ENCODE results near the gene OR4D2. TPM values are rescaled to one million over a fixed set of nuclear protein-coding genes. Genes with fewer than 3 reads are reported as not detected.

Gene OR4D2
- polyA plus RNA-seq (2013, experiment 1 of 2) = not detected
- not detected for polyA plus RNA-seq (2013, experiment 2 of 2)

GRCh38 chr17:58166682-58167081, at the start of gene OR4D2:
Gene OR4D2, plus strand, starts transcription at chr17:58166982. Its CDS starts 2,674 bp downstream, at chr17:58169656.
- Histone ChIP-seq H4K5ac (ENCODE audit: low read length) (no peak within 1 kb of the TSS), H3K79me1 (ENCODE audit: low read length) (no peaks in the 10 kb centered on the region), H3K4me1 (ENCODE audit: control insufficient read depth, low read depth, low read length) (no peaks in the 10 kb centered on the region), H4K8ac (ENCODE audit: low read depth, low read length) (no peak within 1 kb of the TSS), H2BK15ac (replicated peaks; ENCODE audit: low read depth) (no peak within 1 kb of the TSS), H2AK5ac (ENCODE audit: low read length) (no peak within 1 kb of the TSS), H3K4me3 (ENCODE audit: low read length) (no peak within 1 kb of the TSS), H2BK5ac (ENCODE audit: low read length) (no peak within 1 kb of the TSS), H3K23ac (ENCODE audit: low read length) (no peak within 1 kb of the TSS), H3K27me3 (ENCODE audit: insufficient read depth, low read length, poor library complexity) (no peaks in the 10 kb centered on the region), H3K36me3 (ENCODE audit: control insufficient read depth, insufficient read depth, low read length) (no peaks in the 10 kb centered on the region), H3K79me2 (ENCODE audit: control insufficient read depth, insufficient read depth, low read length) (no peaks in the 10 kb centered on the region), H3K4ac (ENCODE audit: low read depth, low read length) (no peak within 1 kb of the TSS), H3K18ac (ENCODE audit: low read length) (no peak within 1 kb of the TSS), H3K27ac (ENCODE audit: low read depth, low read length) (no peak within 1 kb of the TSS), H3K56ac (ENCODE audit: low read length) (no peak within 1 kb of the TSS), H3K4me2 (ENCODE audit: low read length) (no peak within 1 kb of the TSS), H2BK120ac (ENCODE audit: low read depth, low read length) (no peak within 1 kb of the TSS), H3K9ac (ENCODE audit: low read length) (no peak within 1 kb of the TSS)
- no peak for DNase-seq
- no CpG with 5 or more reads among the region's 6 CpGs for WGBS (ENCODE audit: extremely low coverage, insufficient coverage, low lambda C conversion rate)

- H2BK15ac ChIP-seq (replicated peaks; ENCODE audit: low read depth) = no peak overlapping the region
- H3K56ac ChIP-seq (ENCODE audit: low read length) = no peak overlapping the region
- no peak overlapping the region for H3K4ac ChIP-seq (ENCODE audit: low read depth, low read length)
- no peak overlapping the region for H3K4me3 ChIP-seq (ENCODE audit: low read length)
- H3K4me2 ChIP-seq (ENCODE audit: low read length) = no peak overlapping the region
- no peak overlapping the region for H3K9ac ChIP-seq (ENCODE audit: low read length)
- no peaks in the 10 kb centered on the region for H3K79me1 ChIP-seq (ENCODE audit: low read length)
- H3K27ac ChIP-seq (ENCODE audit: low read depth, low read length) = no peak overlapping the region
- no peak overlapping the region for H3K18ac ChIP-seq (ENCODE audit: low read length)
- no peaks in the 10 kb centered on the region for H3K27me3 ChIP-seq (ENCODE audit: insufficient read depth, low read length, poor library complexity)
- no peaks in the 10 kb centered on the region for H3K36me3 ChIP-seq (ENCODE audit: control insufficient read depth, insufficient read depth, low read length)
- H3K79me2 ChIP-seq (ENCODE audit: control insufficient read depth, insufficient read depth, low read length) = no peaks in the 10 kb centered on the region
- H2AK5ac ChIP-seq (ENCODE audit: low read length) = no peak overlapping the region
- H2BK5ac ChIP-seq (ENCODE audit: low read length) = no peak overlapping the region
- no peak overlapping the region for H2BK120ac ChIP-seq (ENCODE audit: low read depth, low read length)
- no CpG with 5 or more reads among the region's 5 CpGs for WGBS (ENCODE audit: extremely low coverage, insufficient coverage, low lambda C conversion rate)
- no peaks in the 10 kb centered on the region for H3K4me1 ChIP-seq (ENCODE audit: control insufficient read depth, low read depth, low read length)
- H3K23ac ChIP-seq (ENCODE audit: low read length) = no peak overlapping the region
- no peak overlapping the region for H4K8ac ChIP-seq (ENCODE audit: low read depth, low read length)
- H4K5ac ChIP-seq (ENCODE audit: low read length) = no peak overlapping the region
- DNase-seq = no peak
Measured at GRCh38 chr17:58117382-58117781, 49.4 kb upstream of the OR4D2 start.

GRCh38 chr17:58119491-58119890, 47.3 kb upstream of the OR4D2 start:
- no peak overlapping the region for H3K4ac ChIP-seq (ENCODE audit: low read depth, low read length)
- no peak overlapping the region for H2BK5ac ChIP-seq (ENCODE audit: low read length)
- no peaks in the 10 kb centered on the region for H3K4me1 ChIP-seq (ENCODE audit: control insufficient read depth, low read depth, low read length)
- H4K8ac ChIP-seq (ENCODE audit: low read depth, low read length) = no peak overlapping the region
- DNase-seq = no peak
- H3K79me1 ChIP-seq (ENCODE audit: low read length) = no peaks in the 10 kb centered on the region
- H3K36me3 ChIP-seq (ENCODE audit: control insufficient read depth, insufficient read depth, low read length) = no peaks in the 10 kb centered on the region
- no peak overlapping the region for H2AK5ac ChIP-seq (ENCODE audit: low read length)
- H3K4me2 ChIP-seq (ENCODE audit: low read length) = no peak overlapping the region
- no peak overlapping the region for H4K5ac ChIP-seq (ENCODE audit: low read length)
- no peak overlapping the region for H3K27ac ChIP-seq (ENCODE audit: low read depth, low read length)
- H3K4me3 ChIP-seq (ENCODE audit: low read length) = no peak overlapping the region
- H3K9ac ChIP-seq (ENCODE audit: low read length) = no peak overlapping the region
- no CpG with 5 or more reads among the region's 3 CpGs for WGBS (ENCODE audit: extremely low coverage, insufficient coverage, low lambda C conversion rate)
- no peak overlapping the region for H2BK120ac ChIP-seq (ENCODE audit: low read depth, low read length)
- H2BK15ac ChIP-seq (replicated peaks; ENCODE audit: low read depth) = no peak overlapping the region
- no peak overlapping the region for H3K18ac ChIP-seq (ENCODE audit: low read length)
- H3K23ac ChIP-seq (ENCODE audit: low read length) = no peak overlapping the region
- H3K27me3 ChIP-seq (ENCODE audit: insufficient read depth, low read length, poor library complexity) = no peaks in the 10 kb centered on the region
- no peaks in the 10 kb centered on the region for H3K79me2 ChIP-seq (ENCODE audit: control insufficient read depth, insufficient read depth, low read length)
- no peak overlapping the region for H3K56ac ChIP-seq (ENCODE audit: low read length)

GRCh38 chr17:58120195-58120822, 46.5 kb upstream of the OR4D2 start:
- H3K4me1 ChIP-seq (ENCODE audit: control insufficient read depth, low read depth, low read length) = no peaks in the 10 kb centered on the region
- H3K4me3 ChIP-seq (ENCODE audit: low read length) = no peak overlapping the region
- no peak overlapping the region for H3K23ac ChIP-seq (ENCODE audit: low read length)
- no peaks in the 10 kb centered on the region for H3K79me1 ChIP-seq (ENCODE audit: low read length)
- no peak overlapping the region for H3K4me2 ChIP-seq (ENCODE audit: low read length)
- H2BK15ac ChIP-seq (replicated peaks; ENCODE audit: low read depth) = no peak overlapping the region
- no peak overlapping the region for H4K5ac ChIP-seq (ENCODE audit: low read length)
- no peak overlapping the region for H3K18ac ChIP-seq (ENCODE audit: low read length)
- H3K36me3 ChIP-seq (ENCODE audit: control insufficient read depth, insufficient read depth, low read length) = no peaks in the 10 kb centered on the region
- no peak overlapping the region for H3K4ac ChIP-seq (ENCODE audit: low read depth, low read length)
- no peaks in the 10 kb centered on the region for H3K79me2 ChIP-seq (ENCODE audit: control insufficient read depth, insufficient read depth, low read length)
- H3K9ac ChIP-seq (ENCODE audit: low read length) = no peak overlapping the region
- no peak overlapping the region for H2AK5ac ChIP-seq (ENCODE audit: low read length)
- WGBS (ENCODE audit: extremely low coverage, insufficient coverage, low lambda C conversion rate) = no CpG with 5 or more reads among the region's 7 CpGs
- no peak overlapping the region for H2BK5ac ChIP-seq (ENCODE audit: low read length)
- H3K27me3 ChIP-seq (ENCODE audit: insufficient read depth, low read length, poor library complexity) = no peaks in the 10 kb centered on the region
- H2BK120ac ChIP-seq (ENCODE audit: low read depth, low read length) = no peak overlapping the region
- DNase-seq = peak; percentile 80
- H3K27ac ChIP-seq (ENCODE audit: low read depth, low read length) = no peak overlapping the region
- H3K56ac ChIP-seq (ENCODE audit: low read length) = no peak overlapping the region
- no peak overlapping the region for H4K8ac ChIP-seq (ENCODE audit: low read depth, low read length)

- DNase-seq = peak; percentile 75
- no peak overlapping the region for H2AK5ac ChIP-seq (ENCODE audit: low read length)
- H3K56ac ChIP-seq (ENCODE audit: low read length) = no peak overlapping the region
- H2BK5ac ChIP-seq (ENCODE audit: low read length) = no peak overlapping the region
- WGBS (ENCODE audit: extremely low coverage, insufficient coverage, low lambda C conversion rate) = no CpG with 5 or more reads among the region's 5 CpGs
- H3K27ac ChIP-seq (ENCODE audit: low read depth, low read length) = no peak overlapping the region
- H3K9ac ChIP-seq (ENCODE audit: low read length) = no peak overlapping the region
- H3K23ac ChIP-seq (ENCODE audit: low read length) = no peak overlapping the region
- no peaks in the 10 kb centered on the region for H3K27me3 ChIP-seq (ENCODE audit: insufficient read depth, low read length, poor library complexity)
- no peak overlapping the region for H4K5ac ChIP-seq (ENCODE audit: low read length)
- no peaks in the 10 kb centered on the region for H3K4me1 ChIP-seq (ENCODE audit: control insufficient read depth, low read depth, low read length)
- H3K4me3 ChIP-seq (ENCODE audit: low read length) = no peak overlapping the region
- H2BK120ac ChIP-seq (ENCODE audit: low read depth, low read length) = no peak overlapping the region
- H3K79me2 ChIP-seq (ENCODE audit: control insufficient read depth, insufficient read depth, low read length) = no peaks in the 10 kb centered on the region
- H3K36me3 ChIP-seq (ENCODE audit: control insufficient read depth, insufficient read depth, low read length) = no peaks in the 10 kb centered on the region
- H4K8ac ChIP-seq (ENCODE audit: low read depth, low read length) = no peak overlapping the region
- H3K79me1 ChIP-seq (ENCODE audit: low read length) = no peaks in the 10 kb centered on the region
- no peak overlapping the region for H3K4ac ChIP-seq (ENCODE audit: low read depth, low read length)
- no peak overlapping the region for H3K4me2 ChIP-seq (ENCODE audit: low read length)
- H3K18ac ChIP-seq (ENCODE audit: low read length) = no peak overlapping the region
- no peak overlapping the region for H2BK15ac ChIP-seq (replicated peaks; ENCODE audit: low read depth)
Measured at GRCh38 chr17:58121925-58122324, 44.9 kb upstream of the OR4D2 start.

- WGBS (ENCODE audit: extremely low coverage, insufficient coverage, low lambda C conversion rate) = no CpG with 5 or more reads among the region's 1 CpG
- DNase-seq = no peak
- no peak overlapping the region for H3K27ac ChIP-seq (ENCODE audit: low read depth, low read length)
- no peak overlapping the region for H2BK15ac ChIP-seq (replicated peaks; ENCODE audit: low read depth)
- no peak overlapping the region for H2BK5ac ChIP-seq (ENCODE audit: low read length)
- no peak overlapping the region for H3K4me3 ChIP-seq (ENCODE audit: low read length)
- H4K5ac ChIP-seq (ENCODE audit: low read length) = no peak overlapping the region
- no peak overlapping the region for H3K4ac ChIP-seq (ENCODE audit: low read depth, low read length)
- no peak overlapping the region for H3K9ac ChIP-seq (ENCODE audit: low read length)
- H3K18ac ChIP-seq (ENCODE audit: low read length) = no peak overlapping the region
- no peaks in the 10 kb centered on the region for H3K4me1 ChIP-seq (ENCODE audit: control insufficient read depth, low read depth, low read length)
- H4K8ac ChIP-seq (ENCODE audit: low read depth, low read length) = no peak overlapping the region
- no peaks in the 10 kb centered on the region for H3K79me1 ChIP-seq (ENCODE audit: low read length)
- H3K27me3 ChIP-seq (ENCODE audit: insufficient read depth, low read length, poor library complexity) = no peaks in the 10 kb centered on the region
- H3K56ac ChIP-seq (ENCODE audit: low read length) = no peak overlapping the region
- H2BK120ac ChIP-seq (ENCODE audit: low read depth, low read length) = no peak overlapping the region
- no peaks in the 10 kb centered on the region for H3K36me3 ChIP-seq (ENCODE audit: control insufficient read depth, insufficient read depth, low read length)
- no peak overlapping the region for H2AK5ac ChIP-seq (ENCODE audit: low read length)
- no peaks in the 10 kb centered on the region for H3K79me2 ChIP-seq (ENCODE audit: control insufficient read depth, insufficient read depth, low read length)
- H3K23ac ChIP-seq (ENCODE audit: low read length) = no peak overlapping the region
- H3K4me2 ChIP-seq (ENCODE audit: low read length) = no peak overlapping the region
Measured at GRCh38 chr17:58127846-58128245, 38.9 kb upstream of the OR4D2 start.
